WERI-Rb-1 (cell line): Measurements from ENCODE around the gene ZNF330.
A peak's percentile ranks its signal among the peaks of the same experiment; 100 is the strongest.
"Not testable (repeated sequence)": the region's sequence is repeated elsewhere in the genome, so short reads cannot be mapped to it uniquely, and the experiment has no call there.

Source experiments
- DNase-seq: peaks from one replicate; pipeline ENCODE4 v3.0.0-alpha.2; 2020
- H3K27ac ChIP-seq: fragments of 250-450 bp; sonication (Bioruptor Pico); 2 replicates; pipeline ENCODE4 v1.5.1; 2020; ENCODE audit warnings: mild to moderate bottlenecking, moderate library complexity
- H3K27me3 ChIP-seq: fragments of 250-450 bp; sonication (Bioruptor Pico); 2 replicates; pipeline ENCODE4 v1.5.1; 2021; ENCODE audit warnings: mild to moderate bottlenecking, low read depth, moderate library complexity; ENCODE audit not compliant: insufficient read depth, severe bottlenecking
- H3K36me3 ChIP-seq: fragments of 250-450 bp; sonication (Bioruptor Pico); 2 replicates; pipeline ENCODE4 v1.5.1; 2020; ENCODE audit warnings: mild to moderate bottlenecking, moderate library complexity
- H3K4me3 ChIP-seq: 2 replicates; pipeline ENCODE4 v1.5.1; 2011; ENCODE audit warnings: low read depth, mild to moderate bottlenecking, control low read depth, low read length
- H3K9me3 ChIP-seq: fragments of 250-450 bp; sonication (Bioruptor Pico); 2 replicates; pipeline ENCODE4 v1.5.1; 2021; ENCODE audit warnings: mild to moderate bottlenecking, moderate library complexity; ENCODE audit not compliant: severe bottlenecking
- TF ChIP-seq, protein P1 (sequence below): IDR thresholded peaks from 2 replicates; pipeline ENCODE4 v1.5.1; 2011; ENCODE audit warnings: low read depth, mild to moderate bottlenecking, control low read depth, inconsistent platforms, low read length

ZNF330 gene

DNA sequence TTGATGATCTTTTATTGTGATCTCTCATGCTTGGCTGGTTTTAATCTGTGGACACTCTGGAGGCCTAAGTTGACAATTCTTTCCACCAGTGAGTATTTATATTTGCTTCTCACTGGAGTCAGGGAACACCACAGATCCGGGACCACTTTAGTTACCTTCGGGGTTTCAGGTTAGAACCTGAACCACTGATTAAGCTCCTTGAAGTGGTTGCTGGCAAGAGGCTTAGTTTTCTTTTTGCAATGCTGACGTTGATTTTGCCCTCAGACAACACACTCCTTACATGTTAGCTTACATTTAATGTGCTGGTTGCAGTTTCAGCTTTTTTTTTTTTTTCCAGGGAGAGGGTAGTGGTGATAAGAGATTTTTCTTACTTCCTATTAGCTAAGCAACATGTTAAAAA, 10.5 kb upstream of the ZNF330 start:
- no peak for DNase-seq
- Histone ChIP-seq H3K9me3 (no peaks in the 10 kb centered on the region), H3K36me3 (no peaks in the 10 kb centered on the region), H3K27ac (no peak overlapping the region), H3K4me3 (no peak overlapping the region), H3K27me3 (no peaks in the 10 kb centered on the region)
- TF ChIP-seq, protein P1, sequence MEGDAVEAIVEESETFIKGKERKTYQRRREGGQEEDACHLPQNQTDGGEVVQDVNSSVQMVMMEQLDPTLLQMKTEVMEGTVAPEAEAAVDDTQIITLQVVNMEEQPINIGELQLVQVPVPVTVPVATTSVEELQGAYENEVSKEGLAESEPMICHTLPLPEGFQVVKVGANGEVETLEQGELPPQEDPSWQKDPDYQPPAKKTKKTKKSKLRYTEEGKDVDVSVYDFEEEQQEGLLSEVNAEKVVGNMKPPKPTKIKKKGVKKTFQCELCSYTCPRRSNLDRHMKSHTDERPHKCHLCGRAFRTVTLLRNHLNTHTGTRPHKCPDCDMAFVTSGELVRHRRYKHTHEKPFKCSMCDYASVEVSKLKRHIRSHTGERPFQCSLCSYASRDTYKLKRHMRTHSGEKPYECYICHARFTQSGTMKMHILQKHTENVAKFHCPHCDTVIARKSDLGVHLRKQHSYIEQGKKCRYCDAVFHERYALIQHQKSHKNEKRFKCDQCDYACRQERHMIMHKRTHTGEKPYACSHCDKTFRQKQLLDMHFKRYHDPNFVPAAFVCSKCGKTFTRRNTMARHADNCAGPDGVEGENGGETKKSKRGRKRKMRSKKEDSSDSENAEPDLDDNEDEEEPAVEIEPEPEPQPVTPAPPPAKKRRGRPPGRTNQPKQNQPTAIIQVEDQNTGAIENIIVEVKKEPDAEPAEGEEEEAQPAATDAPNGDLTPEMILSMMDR: no peak

DNA sequence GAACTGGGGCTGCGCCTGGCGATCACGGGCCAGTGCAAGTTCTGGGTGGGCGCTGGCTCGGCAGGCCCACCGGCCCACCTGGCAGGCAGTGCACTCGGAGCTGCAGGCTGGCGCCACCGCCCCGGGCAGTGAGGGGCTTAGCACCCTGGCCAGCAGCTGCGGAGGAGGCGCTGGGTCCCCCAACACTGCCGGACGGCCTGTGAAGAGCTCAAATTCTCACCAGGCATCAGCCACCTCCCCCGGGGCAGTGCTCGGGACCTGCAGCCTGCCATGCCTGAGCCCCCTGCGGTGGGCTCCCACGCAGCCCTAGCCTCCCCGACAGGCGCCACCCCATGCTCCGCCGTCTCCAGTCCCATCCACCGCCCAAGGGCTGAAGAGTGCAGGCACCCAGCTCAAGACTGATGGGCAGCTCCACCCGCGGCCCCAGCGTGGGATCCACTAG, 7.1 kb upstream of the ZNF330 start:
- Histone ChIP-seq H3K36me3 (no peaks in the 10 kb centered on the region), H3K9me3 (no peaks in the 10 kb centered on the region), H3K4me3 (no peak overlapping the region), H3K27me3 (no peaks in the 10 kb centered on the region), H3K27ac (no peak overlapping the region)
- TF ChIP-seq, protein P1: no peak
- no peak for DNase-seq

DNA sequence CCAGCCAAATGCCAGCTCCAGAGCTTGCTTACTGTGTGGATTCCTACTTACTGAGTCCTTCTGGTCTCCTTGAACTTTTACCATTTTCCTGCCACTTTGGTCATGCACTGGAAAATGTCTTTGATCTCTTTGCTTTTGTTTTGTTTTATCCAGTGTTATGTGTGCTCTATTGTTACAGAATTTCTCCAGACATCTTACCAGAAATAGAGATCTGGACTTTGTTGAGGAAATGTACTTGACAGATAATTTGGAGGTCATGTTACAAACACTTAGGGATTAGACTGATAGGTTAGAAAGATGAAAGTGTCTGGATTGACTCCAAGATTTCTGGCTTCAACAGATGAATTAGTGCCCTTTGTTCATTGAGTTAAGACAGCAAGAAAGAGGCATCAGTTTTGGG, 5.7 kb upstream of the ZNF330 start:
- Histone ChIP-seq H3K36me3 (no peaks in the 10 kb centered on the region), H3K27ac (no peak overlapping the region), H3K4me3 (no peak overlapping the region), H3K27me3 (no peaks in the 10 kb centered on the region), H3K9me3 (no peaks in the 10 kb centered on the region)
- no peak for DNase-seq
- TF ChIP-seq, protein P1: no peak

DNA sequence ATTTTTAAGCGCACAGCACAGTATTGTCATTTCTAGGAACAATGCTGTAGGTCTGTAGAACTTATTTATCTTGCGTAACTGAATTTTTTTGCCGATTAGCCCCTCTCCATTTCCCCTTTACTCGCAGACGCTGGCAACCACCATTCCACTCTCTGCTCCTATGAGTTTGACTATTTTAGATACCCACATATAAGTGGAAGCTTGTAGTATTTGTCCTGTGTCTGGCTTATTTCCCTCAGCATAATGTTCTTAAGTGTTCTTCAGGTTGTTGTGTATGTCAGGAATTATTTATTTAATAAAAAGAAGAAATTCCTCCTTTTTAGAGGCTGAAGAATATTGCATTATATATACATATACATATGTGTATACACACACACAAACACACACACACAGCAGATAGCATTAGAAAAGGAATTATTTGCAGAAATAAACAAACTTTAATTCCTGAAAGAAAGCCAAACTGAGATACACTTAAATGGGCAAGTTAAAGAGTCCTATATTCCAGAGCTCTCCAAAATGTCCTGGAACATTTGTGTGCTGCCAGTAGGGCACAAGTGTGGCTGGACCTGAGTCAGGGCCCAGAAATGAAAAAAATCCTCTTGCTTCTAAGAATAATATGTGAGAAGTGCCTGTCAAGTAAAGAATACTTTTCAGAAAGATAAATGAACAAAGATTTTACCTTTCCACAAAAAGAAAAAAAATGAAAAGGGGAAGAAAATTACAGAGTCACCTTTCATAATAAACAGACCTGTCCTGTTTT, 4.5 kb upstream of the ZNF330 start:
- no peaks in the 10 kb centered on the region for H3K9me3 ChIP-seq
- no peak overlapping the region for H3K4me3 ChIP-seq
- no peak for DNase-seq
- H3K36me3 ChIP-seq: no peaks in the 10 kb centered on the region; the same call in 1 of the 2 replicates
- H3K27ac ChIP-seq: no peak overlapping the region
- TF ChIP-seq, protein P1: no peak
- no peaks in the 10 kb centered on the region for H3K27me3 ChIP-seq

DNA sequence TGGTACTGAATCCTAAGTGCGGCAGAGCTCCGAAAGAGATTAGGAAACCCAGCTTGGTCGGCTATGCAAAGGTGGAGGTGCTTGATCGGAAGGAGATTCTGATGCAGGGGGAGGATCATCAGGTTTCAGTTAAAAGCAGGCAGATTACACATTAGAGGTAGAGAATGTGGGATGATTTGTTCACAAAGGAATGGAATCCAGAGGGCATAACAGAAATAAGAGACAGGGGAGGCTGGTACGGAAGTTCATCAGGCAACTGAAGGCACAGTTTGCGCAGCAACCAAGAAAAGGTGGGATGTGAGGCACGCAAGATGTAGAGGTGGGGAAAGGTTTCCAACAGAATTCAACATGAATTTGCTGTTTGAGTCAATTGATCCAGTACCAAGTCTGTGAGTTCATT, 424 bp upstream of the ZNF330 start:
- H3K27me3 ChIP-seq: no peaks in the 10 kb centered on the region
- peaks cover 15% of the 10 kb centered on the region for H3K36me3 ChIP-seq
- peak overlapping the region; percentile 100 for H3K4me3 ChIP-seq
- no peak overlapping the region for H3K27ac ChIP-seq
- no peaks in the 10 kb centered on the region for H3K9me3 ChIP-seq
- no peak for DNase-seq
- TF ChIP-seq, protein P1: no peak

DNA sequence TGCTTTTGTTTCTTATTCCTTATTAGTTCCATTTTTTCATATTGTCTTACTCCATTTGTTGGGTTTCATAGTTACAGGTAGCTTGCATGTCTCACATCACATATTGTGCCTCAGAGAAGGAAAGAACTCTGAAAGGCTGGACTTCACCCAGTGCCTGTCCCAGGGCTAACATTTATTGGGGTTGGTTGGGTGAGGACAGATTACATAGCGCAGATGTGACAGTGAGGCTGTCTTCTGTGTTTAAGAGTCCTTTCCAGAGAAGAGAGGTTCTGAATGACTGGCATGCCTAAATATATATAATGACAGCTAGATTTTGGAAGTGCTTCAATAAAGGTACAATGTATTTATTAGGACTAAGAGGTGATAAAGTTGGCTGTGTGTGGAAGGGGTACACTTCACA, 2.7 kb downstream of the ZNF330 start:
- Histone ChIP-seq H3K27ac (no peak overlapping the region), H3K27me3 (no peaks in the 10 kb centered on the region), H3K4me3 (no peak overlapping the region), H3K36me3 (peaks cover 25% of the 10 kb centered on the region), H3K9me3 (no peaks in the 10 kb centered on the region)
- no peak for DNase-seq
- TF ChIP-seq, protein P1: no peak

DNA sequence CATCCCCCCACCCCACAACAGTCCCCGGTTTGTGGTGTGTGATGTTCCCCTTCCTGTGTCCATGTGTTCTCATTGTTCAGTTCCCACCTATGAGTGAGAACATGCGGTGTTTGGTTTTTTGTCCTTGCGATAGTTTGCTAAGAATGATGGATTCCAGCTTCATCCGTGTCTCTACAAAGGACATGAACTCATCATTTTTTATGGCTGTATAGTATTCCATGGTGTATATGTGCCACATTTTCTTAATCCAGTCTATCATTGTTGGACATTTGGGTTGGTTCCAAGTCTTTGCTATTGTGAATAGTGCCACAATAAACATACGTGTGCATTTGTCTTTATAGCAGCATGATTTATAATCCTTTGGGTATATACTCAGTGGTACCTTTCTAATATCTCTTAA, 6.6 kb downstream of the ZNF330 start:
- not testable (repeated sequence) for H3K4me3 ChIP-seq, H3K9me3 ChIP-seq, DNase-seq, H3K27ac ChIP-seq, H3K27me3 ChIP-seq
- H3K36me3 ChIP-seq: peaks cover 58% of the 10 kb centered on the region
